ENCODE measurements around the gene LIF. TPM values are rescaled to one million over a fixed set of nuclear protein-coding genes. Genes with fewer than 3 reads are reported as not detected.
A peak's percentile ranks its signal among the peaks of the same experiment; 100 is the strongest.

LIF gene
- total RNA-seq, result 10 to 100 TPM in 1 of 4 donors, 1 to 10 TPM in 3; 4.2 to 15.3 (median 8.5) TPM

DNA sequence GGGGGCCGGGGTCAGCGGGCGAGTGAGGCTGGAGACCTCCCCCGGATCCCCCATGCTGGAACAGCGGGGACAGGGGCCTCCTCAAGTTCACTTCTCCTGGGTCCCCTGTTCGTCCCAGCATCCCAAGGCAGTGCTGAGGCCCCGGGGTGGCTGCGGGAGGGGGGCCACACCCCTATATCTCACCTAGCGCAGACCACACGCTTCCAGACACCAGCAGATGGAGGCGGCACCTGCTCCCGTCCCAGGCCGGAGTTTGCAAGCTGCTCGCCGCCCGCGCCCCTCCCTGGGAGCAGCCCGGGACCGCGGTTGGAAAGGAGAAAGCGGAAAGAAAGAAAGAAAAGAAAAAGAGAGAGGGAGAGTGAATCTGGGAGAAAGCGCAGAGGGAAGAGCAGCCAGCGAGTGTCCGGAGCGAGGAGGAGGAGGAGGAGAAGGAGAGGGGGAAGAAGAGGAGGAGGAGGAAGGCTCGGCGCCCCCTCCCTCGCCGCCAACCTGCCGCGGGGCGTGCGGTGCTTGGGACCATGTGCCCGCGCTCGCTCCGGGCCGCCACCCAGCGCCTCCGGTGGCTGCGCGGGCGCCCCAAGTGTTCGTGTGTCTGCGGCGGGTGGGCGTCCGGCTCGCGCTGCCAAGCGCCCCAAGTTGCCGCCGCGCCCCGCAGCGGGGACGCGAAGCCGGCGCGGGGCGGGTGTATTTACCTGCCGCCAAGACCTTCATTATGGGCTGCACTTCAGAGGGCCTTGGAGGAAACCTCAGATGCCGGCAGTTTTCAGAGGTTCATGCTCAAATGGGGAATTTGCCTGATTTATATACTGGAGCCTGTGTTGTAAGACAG lies at the start of gene LIF:
TSS of gene LIF (minus strand) at position 775 of the 829 bp plus-strand sequence. CDS start at position 711, 64 bp downstream.
- DNase-seq (ENCODE audit: low spot score in 2 of 2), result no peak
- H3K36me3 ChIP-seq, result no peaks in the 10 kb centered on the region
- no peaks in the 10 kb centered on the region for H3K9me3 ChIP-seq
- under 1% methylated on average over 46 of the region's 64 CpGs for WGBS
- peak within 1 kb of the TSS; percentile 61 for H3K4me3 ChIP-seq
- no peak within 1 kb of the TSS for H3K27ac ChIP-seq
- TF ChIP-seq POLR2AphosphoS5 (IDR thresholded peaks at IDR 0.05), result no peak
- peaks cover 47% of the 10 kb centered on the region for H3K4me1 ChIP-seq
- H3K27me3 ChIP-seq, result peaks cover 14% of the 10 kb centered on the region

DNA sequence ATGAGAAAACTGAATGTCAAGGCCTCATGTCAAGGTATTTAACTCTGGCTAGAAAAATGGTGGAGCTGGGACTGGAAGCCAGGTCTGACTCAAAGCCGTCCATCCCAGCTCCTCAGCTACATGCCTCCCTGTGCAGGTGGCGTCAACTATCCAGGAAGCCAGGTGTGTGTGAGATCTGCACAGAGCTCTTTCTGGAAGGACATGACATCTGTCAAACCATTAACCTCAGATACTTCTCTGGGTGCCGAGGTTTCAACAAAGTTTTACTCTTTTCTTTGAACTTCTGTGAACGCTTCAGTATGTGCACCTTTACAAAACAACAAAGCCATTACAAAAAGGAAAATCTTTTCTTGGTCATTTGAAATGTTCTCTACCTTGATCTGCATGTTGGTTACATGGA lies 49.8 kb upstream of the LIF start:
- H3K4me3 ChIP-seq, result no peak overlapping the region
- H3K27ac ChIP-seq, result no peak overlapping the region
- peaks cover 92% of the 10 kb centered on the region for H3K36me3 ChIP-seq
- H3K27me3 ChIP-seq, result no peaks in the 10 kb centered on the region
- H3K9me3 ChIP-seq, result no peaks in the 10 kb centered on the region
- DNase-seq (ENCODE audit: low spot score in 2 of 2), result no peak
- 80% methylated on average over 4 of the region's 4 CpGs for WGBS
- TF ChIP-seq, protein P1, sequence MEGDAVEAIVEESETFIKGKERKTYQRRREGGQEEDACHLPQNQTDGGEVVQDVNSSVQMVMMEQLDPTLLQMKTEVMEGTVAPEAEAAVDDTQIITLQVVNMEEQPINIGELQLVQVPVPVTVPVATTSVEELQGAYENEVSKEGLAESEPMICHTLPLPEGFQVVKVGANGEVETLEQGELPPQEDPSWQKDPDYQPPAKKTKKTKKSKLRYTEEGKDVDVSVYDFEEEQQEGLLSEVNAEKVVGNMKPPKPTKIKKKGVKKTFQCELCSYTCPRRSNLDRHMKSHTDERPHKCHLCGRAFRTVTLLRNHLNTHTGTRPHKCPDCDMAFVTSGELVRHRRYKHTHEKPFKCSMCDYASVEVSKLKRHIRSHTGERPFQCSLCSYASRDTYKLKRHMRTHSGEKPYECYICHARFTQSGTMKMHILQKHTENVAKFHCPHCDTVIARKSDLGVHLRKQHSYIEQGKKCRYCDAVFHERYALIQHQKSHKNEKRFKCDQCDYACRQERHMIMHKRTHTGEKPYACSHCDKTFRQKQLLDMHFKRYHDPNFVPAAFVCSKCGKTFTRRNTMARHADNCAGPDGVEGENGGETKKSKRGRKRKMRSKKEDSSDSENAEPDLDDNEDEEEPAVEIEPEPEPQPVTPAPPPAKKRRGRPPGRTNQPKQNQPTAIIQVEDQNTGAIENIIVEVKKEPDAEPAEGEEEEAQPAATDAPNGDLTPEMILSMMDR (IDR thresholded peaks at IDR 0.05), result no peak
- TF ChIP-seq POLR2AphosphoS5 (IDR thresholded peaks at IDR 0.05), result no peak
- no peak for TF ChIP-seq POLR2A (IDR thresholded peaks at IDR 0.05)
- no peak for TF ChIP-seq EP300 (IDR thresholded peaks at IDR 0.05)
- H3K4me1 ChIP-seq, result peaks cover 80% of the 10 kb centered on the region

DNA sequence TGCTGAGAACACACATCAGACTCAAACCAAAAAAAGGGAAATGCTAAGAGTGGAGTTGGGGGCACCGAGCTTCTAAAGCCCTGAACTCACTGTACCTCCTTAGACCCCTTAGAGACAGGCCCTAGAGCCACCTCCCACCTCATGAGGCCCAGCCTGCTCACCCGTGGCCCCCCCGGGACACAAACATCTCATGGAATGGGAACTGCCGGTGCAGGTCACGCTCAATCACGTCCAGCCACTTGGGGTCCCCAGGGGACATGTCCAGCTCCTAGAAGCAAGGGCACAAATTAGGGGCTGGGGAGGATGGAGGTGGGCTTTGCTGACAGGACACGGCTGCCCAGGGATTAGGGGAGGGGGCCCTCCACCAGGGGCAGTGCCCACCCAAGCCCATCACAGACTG lies 49.0 kb upstream of the LIF start:
- 85% methylated on average over 7 of the region's 7 CpGs for WGBS
- no peak for TF ChIP-seq POLR2AphosphoS5 (IDR thresholded peaks at IDR 0.05)
- no peak for TF ChIP-seq EP300 (IDR thresholded peaks at IDR 0.05)
- no peak for DNase-seq (ENCODE audit: low spot score in 2 of 2)
- no peak overlapping the region for H3K27ac ChIP-seq
- peaks cover 85% of the 10 kb centered on the region for H3K36me3 ChIP-seq
- H3K4me3 ChIP-seq, result no peak overlapping the region
- H3K9me3 ChIP-seq, result no peaks in the 10 kb centered on the region
- H3K27me3 ChIP-seq, result no peaks in the 10 kb centered on the region
- peaks cover 80% of the 10 kb centered on the region for H3K4me1 ChIP-seq

DNA sequence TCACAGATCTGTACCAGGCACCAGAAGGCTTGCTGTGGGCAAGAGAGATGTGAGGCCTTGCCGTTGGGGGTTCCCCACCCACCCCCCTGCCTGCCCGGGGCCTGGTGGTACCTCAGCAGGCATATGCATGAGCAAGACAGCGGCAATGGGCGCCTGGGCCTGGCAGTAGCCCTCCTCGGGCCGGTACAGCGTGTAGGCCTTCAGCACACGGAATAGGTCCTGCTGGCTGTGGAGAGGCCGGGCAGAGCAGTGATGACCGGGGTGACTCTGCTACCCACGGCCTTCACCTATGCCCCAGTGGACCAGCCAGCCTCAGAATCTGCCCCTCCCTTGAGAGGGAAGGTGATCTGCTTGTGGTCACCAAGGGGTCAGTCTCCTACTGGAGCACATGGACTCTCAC lies 48.3 kb upstream of the LIF start:
- WGBS, result 91% methylated on average over 8 of the region's 11 CpGs
- Histone ChIP-seq H3K4me1 (peaks cover 85% of the 10 kb centered on the region), H3K27me3 (no peaks in the 10 kb centered on the region), H3K27ac (no peak overlapping the region), H3K9me3 (no peaks in the 10 kb centered on the region), H3K4me3 (no peak overlapping the region), H3K36me3 (peaks cover 79% of the 10 kb centered on the region)
- TF ChIP-seq POLR2A (IDR thresholded peaks at IDR 0.05), result no peak
- TF ChIP-seq, protein P1 (IDR thresholded peaks at IDR 0.05), result no peak
- no peak for TF ChIP-seq EP300 (IDR thresholded peaks at IDR 0.05)
- TF ChIP-seq POLR2AphosphoS5 (IDR thresholded peaks at IDR 0.05), result no peak
- no peak for DNase-seq (ENCODE audit: low spot score in 2 of 2)

DNA sequence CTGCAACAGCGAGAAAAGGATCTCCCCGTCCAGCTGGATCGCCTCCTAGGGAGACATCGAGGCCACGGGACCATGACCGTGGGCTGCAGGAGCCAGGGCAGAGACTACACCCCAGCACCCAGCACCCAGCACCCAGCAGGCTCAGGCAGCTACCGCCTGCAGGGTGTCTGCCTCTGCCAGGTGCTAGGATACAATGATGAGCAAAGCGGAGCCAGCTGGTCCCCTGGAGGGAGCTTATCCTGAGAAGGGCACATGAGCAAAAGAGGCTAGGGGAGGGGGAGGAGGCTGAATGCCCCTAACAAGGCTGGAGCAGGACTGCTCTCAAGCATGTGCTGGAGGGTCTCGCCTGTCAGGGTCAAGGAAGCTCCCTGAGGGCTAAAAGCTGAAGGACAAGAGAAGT lies 47.5 kb upstream of the LIF start:
- Histone ChIP-seq H3K4me1 (peaks cover 83% of the 10 kb centered on the region), H3K36me3 (peaks cover 73% of the 10 kb centered on the region), H3K27me3 (no peaks in the 10 kb centered on the region), H3K9me3 (no peaks in the 10 kb centered on the region), H3K27ac (no peak overlapping the region), H3K4me3 (no peak overlapping the region)
- no peak for DNase-seq (ENCODE audit: low spot score in 2 of 2)
- WGBS, result 84% methylated on average over 3 of the region's 9 CpGs
- TF ChIP-seq, protein P1 (IDR thresholded peaks at IDR 0.05), result no peak
- TF ChIP-seq EP300 (IDR thresholded peaks at IDR 0.05) (no peak), POLR2A (IDR thresholded peaks at IDR 0.05) (no peak), POLR2AphosphoS5 (IDR thresholded peaks at IDR 0.05) (no peak)

DNA sequence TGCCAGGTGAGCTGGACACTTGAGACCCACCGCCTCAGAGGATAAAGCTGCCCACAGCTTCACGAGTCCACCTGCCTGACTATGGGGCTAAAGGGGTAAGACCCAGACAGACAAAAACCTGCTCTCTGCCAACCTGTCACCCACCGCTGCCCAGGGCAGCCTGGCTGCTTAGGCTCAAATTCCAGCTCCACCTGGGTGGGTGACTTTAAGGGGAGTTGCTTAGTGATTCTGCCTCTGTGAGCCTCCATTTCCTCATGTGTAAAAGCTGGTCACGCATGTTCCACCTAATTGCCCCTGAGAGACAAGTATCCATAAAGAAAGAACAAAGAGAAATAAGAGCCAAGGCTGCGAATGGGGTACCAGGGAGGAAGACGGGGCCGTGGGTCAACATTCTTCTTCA lies 46.5 kb upstream of the LIF start:
- Histone ChIP-seq H3K27me3 (no peaks in the 10 kb centered on the region), H3K36me3 (peaks cover 63% of the 10 kb centered on the region), H3K27ac (no peak overlapping the region), H3K4me3 (no peak overlapping the region), H3K4me1 (peaks cover 83% of the 10 kb centered on the region), H3K9me3 (no peaks in the 10 kb centered on the region)
- 71% methylated on average over 6 of the region's 7 CpGs for WGBS
- TF ChIP-seq, protein P1 (IDR thresholded peaks at IDR 0.05), result no peak
- no peak for TF ChIP-seq POLR2AphosphoS5 (IDR thresholded peaks at IDR 0.05)
- no peak for TF ChIP-seq POLR2A (IDR thresholded peaks at IDR 0.05)
- no peak for TF ChIP-seq EP300 (IDR thresholded peaks at IDR 0.05)
- no peak for DNase-seq (ENCODE audit: low spot score in 2 of 2)
